Esophagus squamous epithelium (tissue), 4 donors: ENCODE data around the gene SETD5.

Experiments
- POLR2A ChIP-seq, 4 donors: fragments of 450-650 bp; IDR thresholded peaks; one replicate each; pipeline ENCODE4 v1.6.1; 2017; ENCODE audit warnings: antibody characterized with exemption in 4 of 4, mild to moderate bottlenecking in 4 of 4, moderate library complexity in 3 of 4
- TF ChIP-seq, protein P1 (sequence below), 6 experiments: fragments of 450-650 bp in 4 of 6; fragments of 200-600 bp in 2 of 6; sonication (generic) in 2 of 6; IDR thresholded peaks; one replicate each; pipeline ENCODE4 v1.5.1; 2016 to 2019; ENCODE audit warnings: antibody characterized with exemption in 6 of 6, mild to moderate bottlenecking in 4 of 6, moderate library complexity in 4 of 6

DNA sequence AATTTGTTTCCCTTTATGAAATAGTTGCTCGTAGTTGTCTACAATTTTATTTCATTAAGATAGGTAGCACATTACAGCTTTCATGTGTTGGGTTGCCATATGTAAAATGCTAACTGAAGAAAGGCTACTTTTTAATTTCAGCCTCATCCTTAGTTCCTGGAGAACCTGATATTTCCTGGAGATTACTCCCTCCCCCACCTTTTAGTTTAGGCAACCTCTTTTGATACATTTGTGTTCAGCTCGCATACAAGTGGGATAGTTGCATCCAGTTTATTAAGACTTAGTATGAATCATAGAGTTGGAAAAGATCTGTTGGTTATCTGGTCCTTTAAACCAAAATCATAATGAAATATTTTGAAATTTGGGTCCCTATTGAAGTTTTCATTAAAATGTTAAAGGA, 6.0 kb downstream of the SETD5 start:
- TF ChIP-seq, protein P1, sequence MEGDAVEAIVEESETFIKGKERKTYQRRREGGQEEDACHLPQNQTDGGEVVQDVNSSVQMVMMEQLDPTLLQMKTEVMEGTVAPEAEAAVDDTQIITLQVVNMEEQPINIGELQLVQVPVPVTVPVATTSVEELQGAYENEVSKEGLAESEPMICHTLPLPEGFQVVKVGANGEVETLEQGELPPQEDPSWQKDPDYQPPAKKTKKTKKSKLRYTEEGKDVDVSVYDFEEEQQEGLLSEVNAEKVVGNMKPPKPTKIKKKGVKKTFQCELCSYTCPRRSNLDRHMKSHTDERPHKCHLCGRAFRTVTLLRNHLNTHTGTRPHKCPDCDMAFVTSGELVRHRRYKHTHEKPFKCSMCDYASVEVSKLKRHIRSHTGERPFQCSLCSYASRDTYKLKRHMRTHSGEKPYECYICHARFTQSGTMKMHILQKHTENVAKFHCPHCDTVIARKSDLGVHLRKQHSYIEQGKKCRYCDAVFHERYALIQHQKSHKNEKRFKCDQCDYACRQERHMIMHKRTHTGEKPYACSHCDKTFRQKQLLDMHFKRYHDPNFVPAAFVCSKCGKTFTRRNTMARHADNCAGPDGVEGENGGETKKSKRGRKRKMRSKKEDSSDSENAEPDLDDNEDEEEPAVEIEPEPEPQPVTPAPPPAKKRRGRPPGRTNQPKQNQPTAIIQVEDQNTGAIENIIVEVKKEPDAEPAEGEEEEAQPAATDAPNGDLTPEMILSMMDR (IDR thresholded peaks at IDR 0.05) = no peak
- TF ChIP-seq POLR2A (IDR thresholded peaks at IDR 0.05) = no peak
